ENCODE data around the gene DISP2.

DISP2 gene

GRCh38 chr15:40354408-40355171 lies 3.4 kb upstream of the DISP2 start:
- no peak overlapping the region for H3K27ac ChIP-seq
- H3K4me3 ChIP-seq = no peak overlapping the region

GRCh38 chr15:40355976-40356585 lies 1.9 kb upstream of the DISP2 start:
- Histone ChIP-seq H3K4me3 (no peak overlapping the region), H3K27ac (no peak overlapping the region)

GRCh38 chr15:40357246-40357645 lies 773 bp upstream of the DISP2 start:
- H3K4me3 ChIP-seq = peak overlapping the region in 1 of 7 experiments; percentile 60
- no peak overlapping the region for H3K27ac ChIP-seq

- H3K4me3 ChIP-seq = peak overlapping the region; percentile 29 to 60 (median 52)
- no peak overlapping the region for H3K27ac ChIP-seq
Measured at GRCh38 chr15:40358471-40359353, 693 bp downstream of the DISP2 start.

GRCh38 chr15:40360015-40360414 lies 2.0 kb downstream of the DISP2 start:
- no peak overlapping the region for H3K4me3 ChIP-seq
- no peak overlapping the region for H3K27ac ChIP-seq

GRCh38 chr15:40361640-40362039 lies 3.6 kb downstream of the DISP2 start:
- no peak overlapping the region for H3K27ac ChIP-seq

GRCh38 chr15:40363611-40364010 lies 5.6 kb downstream of the DISP2 start:
- Histone ChIP-seq H3K4me3 (no peak overlapping the region), H3K27ac (no peak overlapping the region)

More at GRCh38 chr15:40361640-40362039, 3.6 kb downstream of the DISP2 start:
- H3K4me3 ChIP-seq = no peak overlapping the region

GRCh38 chr15:40364251-40364650 lies 6.2 kb downstream of the DISP2 start:
- no peak overlapping the region for H3K27ac ChIP-seq

GRCh38 chr15:40365016-40365415 lies 7.0 kb downstream of the DISP2 start:
- no peak overlapping the region for H3K27ac ChIP-seq
- no peak overlapping the region for H3K4me3 ChIP-seq

More at GRCh38 chr15:40364251-40364650, 6.2 kb downstream of the DISP2 start:
- H3K4me3 ChIP-seq = no peak overlapping the region

GRCh38 chr15:40365624-40366456 lies 7.8 kb downstream of the DISP2 start:
- H3K27ac ChIP-seq = no peak overlapping the region
- no peak overlapping the region for H3K4me3 ChIP-seq

GRCh38 chr15:40366457-40367370 lies 8.7 kb downstream of the DISP2 start:
- H3K27ac ChIP-seq = peak overlapping the region in 2 of 21 experiments; percentile 25 to 77
- H3K4me3 ChIP-seq = peak overlapping the region in 1 of 7 experiments; percentile 37

GRCh38 chr15:40367371-40367685 lies 9.3 kb downstream of the DISP2 start:
- Histone ChIP-seq H3K27ac (peak overlapping the region in 6 of 21 experiments; percentile 25 to 77 (median 49)), H3K4me3 (peak overlapping the region in 6 of 7 experiments; percentile 13 to 44 (median 28))

- H3K27ac ChIP-seq = peak overlapping the region in 7 of 21 experiments; percentile 25 to 77 (median 39)
- H3K4me3 ChIP-seq = peak overlapping the region; percentile 13 to 44 (median 30)
Measured at GRCh38 chr15:40367686-40368611, 9.9 kb downstream of the DISP2 start.

- H3K27ac ChIP-seq = no peak overlapping the region
- no peak overlapping the region for H3K4me3 ChIP-seq
Measured at GRCh38 chr15:40368719-40369473, 10.9 kb downstream of the DISP2 start.

GRCh38 chr15:40369474-40369869 lies 11.5 kb downstream of the DISP2 start:
- H3K27ac ChIP-seq = no peak overlapping the region
- no peak overlapping the region for H3K4me3 ChIP-seq

- no peak overlapping the region for H3K4me3 ChIP-seq
- H3K27ac ChIP-seq = no peak overlapping the region
Measured at GRCh38 chr15:40369971-40370370, 12.0 kb downstream of the DISP2 start.

- H3K4me3 ChIP-seq = no peak overlapping the region
- no peak overlapping the region for H3K27ac ChIP-seq
Measured at GRCh38 chr15:40372981-40373380, 15.0 kb downstream of the DISP2 start.

Measured in skin epidermis (tissue), 12 donors.